ENCODE data around the gene ZNF550.

DNA sequence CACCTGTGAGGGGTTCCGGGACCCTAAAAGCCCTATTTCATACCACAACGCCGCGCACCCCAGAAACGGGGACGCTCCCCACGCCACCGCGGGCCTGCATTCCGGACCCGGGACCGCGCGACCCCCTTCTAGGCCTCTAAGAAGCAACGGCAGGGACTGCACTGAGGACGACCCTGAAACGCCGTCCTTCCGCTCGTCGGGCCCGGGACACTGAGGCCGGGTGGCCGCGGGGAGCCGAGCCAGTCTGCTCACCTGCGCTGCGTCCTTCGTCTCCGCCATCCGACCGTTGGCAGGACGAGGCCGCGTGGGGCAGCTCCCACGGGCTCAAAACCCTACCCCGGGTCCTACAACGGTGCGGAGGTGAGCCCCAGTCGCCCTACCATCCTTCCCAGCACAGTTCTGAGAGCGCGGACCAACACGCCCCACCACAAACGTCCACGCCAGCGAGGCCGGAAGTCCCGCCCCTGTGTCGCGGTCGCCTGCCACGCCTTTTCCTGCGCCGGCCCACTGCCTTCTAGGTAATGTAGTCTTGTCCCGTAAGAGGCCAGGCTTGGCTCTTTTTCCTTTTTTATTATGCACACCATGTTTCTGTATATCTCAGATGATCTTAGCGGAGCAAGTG, at the start of gene ZNF550:
- TF ChIP-seq POLR2AphosphoS5 (IDR thresholded peaks at IDR 0.05; ENCODE audit: low read length), result peak; percentile 76
- TF ChIP-seq JUND (IDR thresholded peaks at IDR 0.05; ENCODE audit: low read depth, low read length), result no peak
- TF ChIP-seq CHD1 (IDR thresholded peaks at IDR 0.05; ENCODE audit: low read depth, low read length), result no peak
- TF ChIP-seq NFYB (IDR thresholded peaks at IDR 0.05; ENCODE audit: insufficient read depth, low read depth, low read length), result no peak
- TF ChIP-seq, protein P1, sequence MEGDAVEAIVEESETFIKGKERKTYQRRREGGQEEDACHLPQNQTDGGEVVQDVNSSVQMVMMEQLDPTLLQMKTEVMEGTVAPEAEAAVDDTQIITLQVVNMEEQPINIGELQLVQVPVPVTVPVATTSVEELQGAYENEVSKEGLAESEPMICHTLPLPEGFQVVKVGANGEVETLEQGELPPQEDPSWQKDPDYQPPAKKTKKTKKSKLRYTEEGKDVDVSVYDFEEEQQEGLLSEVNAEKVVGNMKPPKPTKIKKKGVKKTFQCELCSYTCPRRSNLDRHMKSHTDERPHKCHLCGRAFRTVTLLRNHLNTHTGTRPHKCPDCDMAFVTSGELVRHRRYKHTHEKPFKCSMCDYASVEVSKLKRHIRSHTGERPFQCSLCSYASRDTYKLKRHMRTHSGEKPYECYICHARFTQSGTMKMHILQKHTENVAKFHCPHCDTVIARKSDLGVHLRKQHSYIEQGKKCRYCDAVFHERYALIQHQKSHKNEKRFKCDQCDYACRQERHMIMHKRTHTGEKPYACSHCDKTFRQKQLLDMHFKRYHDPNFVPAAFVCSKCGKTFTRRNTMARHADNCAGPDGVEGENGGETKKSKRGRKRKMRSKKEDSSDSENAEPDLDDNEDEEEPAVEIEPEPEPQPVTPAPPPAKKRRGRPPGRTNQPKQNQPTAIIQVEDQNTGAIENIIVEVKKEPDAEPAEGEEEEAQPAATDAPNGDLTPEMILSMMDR (IDR thresholded peaks at IDR 0.05 in 2 of 3, conservative IDR thresholded peaks at IDR 0.05 in 1 of 3; ENCODE audit: control insufficient read depth in 2 of 3, extremely low read depth in 1 of 3, insufficient read depth in 1 of 3, low read depth in 3 of 3, low read length in 3 of 3), result no peak
- no peak for TF ChIP-seq RAD21 (IDR thresholded peaks at IDR 0.05; ENCODE audit: insufficient read depth, low read depth, low read length)
- TF ChIP-seq EZH2 (IDR thresholded peaks at IDR 0.05; ENCODE audit: borderline replicate concordance, control insufficient read depth, low read depth, low read length), result no peak
